ENCODE measurements around the gene SUSD2.

Gene SUSD2

GRCh38 chr22:24170632-24171031, 10.7 kb upstream of the SUSD2 start:
- no peak for DNase-seq (ENCODE audit: low read depth in 2 of 2)
- no peak overlapping the region for H3K4me3 ChIP-seq (replicated peaks in 1 of 2; ENCODE audit: low read depth in 2 of 2, low read length in 2 of 2)
- no peak for TF ChIP-seq CTCF (IDR thresholded peaks at IDR 0.05; ENCODE audit: low read depth, low read length)

- TF ChIP-seq CTCF (IDR thresholded peaks at IDR 0.05; ENCODE audit: low read depth, low read length): no peak
- no peak overlapping the region for H3K4me3 ChIP-seq (replicated peaks in 1 of 2; ENCODE audit: low read depth in 2 of 2, low read length in 2 of 2)
- DNase-seq (ENCODE audit: low read depth in 2 of 2): no peak
Observed at GRCh38 chr22:24171822-24172221, 9.5 kb upstream of the SUSD2 start.

GRCh38 chr22:24175160-24175808, 6.0 kb upstream of the SUSD2 start:
- H3K4me3 ChIP-seq (replicated peaks in 1 of 2; ENCODE audit: low read depth in 2 of 2, low read length in 2 of 2): no peak overlapping the region
- peak; percentile 81 to 84 for DNase-seq (ENCODE audit: low read depth in 2 of 2)
- TF ChIP-seq CTCF (IDR thresholded peaks at IDR 0.05; ENCODE audit: low read depth, low read length): peak; percentile 97

GRCh38 chr22:24176040-24176439, 5.2 kb upstream of the SUSD2 start:
- no peak for DNase-seq (ENCODE audit: low read depth in 2 of 2)
- H3K4me3 ChIP-seq (replicated peaks in 1 of 2; ENCODE audit: low read depth in 2 of 2, low read length in 2 of 2): no peak overlapping the region
- no peak for TF ChIP-seq CTCF (IDR thresholded peaks at IDR 0.05; ENCODE audit: low read depth, low read length)

- no peak for TF ChIP-seq CTCF (IDR thresholded peaks at IDR 0.05; ENCODE audit: low read depth, low read length)
- peak in 1 of 2 donors; percentile 18 for DNase-seq (ENCODE audit: low read depth in 2 of 2)
- no peak overlapping the region for H3K4me3 ChIP-seq (replicated peaks in 1 of 2; ENCODE audit: low read depth in 2 of 2, low read length in 2 of 2)
Observed at GRCh38 chr22:24176630-24177029, 4.7 kb upstream of the SUSD2 start.

- H3K4me3 ChIP-seq (replicated peaks in 1 of 2; ENCODE audit: low read depth in 2 of 2, low read length in 2 of 2): no peak overlapping the region
- no peak for TF ChIP-seq CTCF (IDR thresholded peaks at IDR 0.05; ENCODE audit: low read depth, low read length)
- DNase-seq (ENCODE audit: low read depth in 2 of 2): no peak
Observed at GRCh38 chr22:24177045-24177444, 4.2 kb upstream of the SUSD2 start.

GRCh38 chr22:24177456-24177855, 3.8 kb upstream of the SUSD2 start:
- no peak for DNase-seq (ENCODE audit: low read depth in 2 of 2)
- TF ChIP-seq CTCF (IDR thresholded peaks at IDR 0.05; ENCODE audit: low read depth, low read length): no peak
- no peak overlapping the region for H3K4me3 ChIP-seq (replicated peaks in 1 of 2; ENCODE audit: low read depth in 2 of 2, low read length in 2 of 2)
